ENCODE measurements around the gene TDRD12.
"Not testable (repeated sequence)": the region's sequence is repeated elsewhere in the genome, so short reads cannot be mapped to it uniquely, and the experiment has no call there.

The TDRD12 gene

DNA sequence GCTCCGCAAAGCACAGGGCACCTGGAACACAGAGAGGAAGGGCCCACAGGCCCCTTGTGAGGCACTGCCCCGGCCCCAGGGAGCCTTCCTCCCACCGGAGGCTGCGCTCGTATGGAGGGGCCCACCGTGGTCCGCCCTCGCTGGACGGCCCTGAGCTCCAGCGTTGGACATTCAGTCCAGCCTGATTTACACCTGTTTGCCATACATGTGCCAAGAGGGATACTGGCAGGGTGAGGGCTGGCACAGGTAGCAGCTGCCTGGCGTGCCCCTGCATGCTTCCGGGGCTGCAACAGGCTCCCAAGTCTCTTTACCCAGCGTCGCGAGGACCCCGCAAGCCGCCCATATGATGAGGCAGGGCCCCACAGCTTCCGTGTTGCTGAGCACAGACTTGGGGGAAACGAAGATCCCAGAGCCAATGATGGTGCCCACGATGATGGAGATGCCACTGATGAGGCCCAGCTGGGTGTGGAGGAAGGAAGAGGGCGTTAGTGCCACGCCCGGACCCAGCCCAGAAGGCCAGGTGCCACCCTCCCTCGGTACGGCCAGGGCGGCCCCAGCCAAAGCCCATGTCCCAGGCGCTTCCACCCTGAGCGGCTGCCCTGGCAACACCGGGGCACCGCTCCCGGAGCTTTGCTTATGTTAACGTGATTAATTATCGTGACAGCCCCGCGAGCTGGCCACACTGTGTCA lies 144.9 kb downstream of the TDRD12 start:
- no peak for DNase-seq (ENCODE audit: low read depth)
- TF ChIP-seq, protein P1, sequence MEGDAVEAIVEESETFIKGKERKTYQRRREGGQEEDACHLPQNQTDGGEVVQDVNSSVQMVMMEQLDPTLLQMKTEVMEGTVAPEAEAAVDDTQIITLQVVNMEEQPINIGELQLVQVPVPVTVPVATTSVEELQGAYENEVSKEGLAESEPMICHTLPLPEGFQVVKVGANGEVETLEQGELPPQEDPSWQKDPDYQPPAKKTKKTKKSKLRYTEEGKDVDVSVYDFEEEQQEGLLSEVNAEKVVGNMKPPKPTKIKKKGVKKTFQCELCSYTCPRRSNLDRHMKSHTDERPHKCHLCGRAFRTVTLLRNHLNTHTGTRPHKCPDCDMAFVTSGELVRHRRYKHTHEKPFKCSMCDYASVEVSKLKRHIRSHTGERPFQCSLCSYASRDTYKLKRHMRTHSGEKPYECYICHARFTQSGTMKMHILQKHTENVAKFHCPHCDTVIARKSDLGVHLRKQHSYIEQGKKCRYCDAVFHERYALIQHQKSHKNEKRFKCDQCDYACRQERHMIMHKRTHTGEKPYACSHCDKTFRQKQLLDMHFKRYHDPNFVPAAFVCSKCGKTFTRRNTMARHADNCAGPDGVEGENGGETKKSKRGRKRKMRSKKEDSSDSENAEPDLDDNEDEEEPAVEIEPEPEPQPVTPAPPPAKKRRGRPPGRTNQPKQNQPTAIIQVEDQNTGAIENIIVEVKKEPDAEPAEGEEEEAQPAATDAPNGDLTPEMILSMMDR (IDR thresholded peaks at IDR 0.05; ENCODE audit: control insufficient read depth, insufficient read depth, low read depth, low read length, missing control alignments): no peak
- no peak overlapping the region for H3K4me3 ChIP-seq (ENCODE audit: control insufficient read depth, low read depth, low read length)

DNA sequence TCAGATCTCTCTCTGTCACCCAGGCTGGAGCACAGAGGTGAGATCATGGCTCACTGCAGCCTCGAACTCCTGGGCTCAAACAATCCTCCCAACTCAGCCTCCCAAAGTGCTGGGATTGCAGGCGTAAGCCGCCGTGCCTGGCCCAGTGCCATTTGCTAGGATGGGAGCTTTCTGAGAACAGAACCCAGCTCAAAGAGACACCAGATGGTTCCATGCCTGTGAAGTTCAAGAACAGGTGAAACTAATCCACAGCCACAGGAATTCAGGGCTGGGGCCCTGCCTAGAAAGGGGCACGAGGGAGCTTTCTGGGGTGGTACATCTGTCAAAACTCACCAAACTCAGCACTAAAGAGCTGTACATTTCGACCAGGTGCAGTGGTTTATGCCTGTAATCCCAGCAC lies 145.8 kb downstream of the TDRD12 start:
- TF ChIP-seq, protein P1 (IDR thresholded peaks at IDR 0.05; ENCODE audit: control insufficient read depth, insufficient read depth, low read depth, low read length, missing control alignments): no peak
- DNase-seq (ENCODE audit: low read depth): no peak

DNA sequence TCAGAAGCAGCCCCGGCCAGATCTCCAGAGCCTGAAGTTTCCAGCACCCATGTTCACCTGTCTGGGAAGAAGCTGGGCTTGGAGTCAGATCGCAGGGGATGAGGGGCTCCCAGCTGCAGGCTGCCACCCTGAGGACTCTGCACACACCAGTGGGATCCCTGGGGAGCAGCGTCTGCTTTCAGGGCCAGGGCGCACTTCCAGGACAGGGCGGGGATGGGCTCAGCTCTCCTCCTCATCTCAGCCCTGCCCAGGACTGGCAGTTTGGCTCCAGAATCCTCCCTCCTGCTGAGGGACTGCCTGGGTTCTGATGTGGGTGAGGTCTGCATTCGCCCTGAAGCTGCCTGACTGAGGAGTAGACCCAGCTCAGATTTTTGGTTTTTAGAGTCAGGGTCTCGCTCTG lies 146.5 kb downstream of the TDRD12 start:
- DNase-seq (ENCODE audit: low read depth): no peak
- TF ChIP-seq, protein P1 (IDR thresholded peaks at IDR 0.05; ENCODE audit: control insufficient read depth, insufficient read depth, low read depth, low read length, missing control alignments): no peak

More for the DNA sequence above, 145.8 kb downstream of the TDRD12 start:
- H3K4me3 ChIP-seq (ENCODE audit: control insufficient read depth, low read depth, low read length): no peak overlapping the region

DNA sequence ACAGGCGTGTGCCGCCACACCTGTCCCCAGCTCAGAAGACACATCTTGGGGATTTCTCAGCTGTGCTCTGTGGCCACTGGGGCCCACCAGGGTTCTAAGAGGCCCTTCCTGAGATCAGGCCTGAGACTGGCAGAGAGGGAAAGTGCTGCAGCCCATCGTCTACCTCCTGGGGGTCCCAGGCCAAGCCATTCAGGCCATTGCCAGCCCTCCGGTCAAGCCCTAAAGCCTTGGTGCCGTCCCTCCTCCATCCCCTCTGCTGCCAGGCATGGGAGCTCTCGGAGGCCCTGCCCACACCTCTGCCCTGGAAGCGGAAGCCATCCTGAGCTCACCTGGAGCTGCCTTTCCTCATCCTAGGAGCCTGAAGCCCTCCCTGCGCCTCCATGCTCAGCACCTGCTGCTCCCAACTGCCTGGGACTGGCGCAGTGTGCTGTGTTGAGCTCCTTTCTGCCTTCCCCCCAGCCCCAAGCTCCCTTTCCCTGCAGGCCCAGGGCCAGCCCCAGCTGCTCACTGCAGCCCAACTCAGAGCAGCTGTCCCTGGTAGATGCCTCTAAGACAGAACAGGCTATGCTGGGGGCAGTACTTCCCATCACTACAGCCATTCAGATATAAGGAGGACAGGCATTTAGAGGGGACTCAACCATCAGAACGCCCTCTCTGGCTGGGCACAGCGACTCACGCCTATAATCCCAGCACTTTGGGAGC lies 147.1 kb downstream of the TDRD12 start:
- no peak overlapping the region for H3K4me3 ChIP-seq (ENCODE audit: control insufficient read depth, low read depth, low read length)
- no peak for DNase-seq (ENCODE audit: low read depth)
- TF ChIP-seq, protein P1 (IDR thresholded peaks at IDR 0.05; ENCODE audit: control insufficient read depth, insufficient read depth, low read depth, low read length, missing control alignments): no peak

More for the DNA sequence above, 146.5 kb downstream of the TDRD12 start:
- H3K4me3 ChIP-seq (ENCODE audit: control insufficient read depth, low read depth, low read length): no peak overlapping the region

DNA sequence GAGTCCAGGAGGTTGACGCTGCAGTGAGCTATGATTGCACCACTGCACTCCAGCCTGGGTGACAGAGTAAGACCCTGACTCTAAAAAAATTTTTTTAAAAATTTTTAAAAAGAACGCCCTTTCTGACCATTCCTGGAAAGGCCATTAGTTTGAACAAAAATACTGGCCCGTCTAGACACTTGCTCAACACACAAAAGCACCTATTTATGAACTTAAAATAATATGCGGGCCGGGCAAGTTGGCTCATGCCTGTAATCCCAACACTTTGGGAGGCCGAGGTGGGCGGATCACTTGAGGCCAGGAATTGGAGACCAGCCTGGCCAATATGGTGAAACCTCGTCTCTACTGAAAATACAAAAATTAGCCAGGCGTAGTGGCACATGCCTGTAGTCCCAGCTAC lies 147.9 kb downstream of the TDRD12 start:
- H3K4me3 ChIP-seq (ENCODE audit: control insufficient read depth, low read depth, low read length); DNase-seq (ENCODE audit: low read depth): not testable (repeated sequence)

DNA sequence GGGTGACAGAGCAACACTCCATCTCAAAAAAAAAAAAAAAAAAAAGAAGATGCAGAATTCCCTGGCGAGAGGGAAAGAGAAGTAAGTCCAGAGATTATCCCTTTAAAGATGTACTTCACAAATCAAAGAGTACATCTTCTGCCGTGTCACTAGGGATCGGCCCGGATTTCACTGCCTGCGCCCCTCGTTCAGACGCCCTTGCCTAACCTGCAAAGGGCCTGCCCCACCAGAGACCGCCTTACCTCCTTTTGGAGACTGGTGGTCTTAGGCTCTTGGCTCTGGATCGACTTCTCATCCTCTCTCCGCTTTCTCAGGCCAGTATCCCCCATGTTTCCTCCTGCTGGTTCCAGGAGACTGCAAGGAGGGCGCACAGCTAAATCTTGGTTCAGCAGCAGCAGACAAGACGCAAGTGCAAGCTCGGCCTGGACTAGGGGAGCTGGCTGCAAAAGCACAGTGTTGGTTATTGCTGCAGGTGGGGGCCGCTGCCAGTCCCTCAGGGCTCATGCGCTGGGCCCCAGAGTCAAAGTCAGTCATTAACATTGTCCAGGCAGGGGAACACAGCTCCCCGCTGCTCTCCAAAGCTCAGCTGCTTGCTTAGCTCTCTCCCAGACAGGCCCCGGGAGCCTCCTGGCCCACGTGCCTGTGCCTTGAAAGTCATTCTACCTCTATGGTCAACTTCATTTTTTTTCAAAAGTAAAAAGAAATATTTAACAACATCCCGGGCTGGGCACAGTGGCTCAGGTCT lies 148.8 kb downstream of the TDRD12 start:
- DNase-seq (ENCODE audit: low read depth): no peak
- TF ChIP-seq, protein P1 (IDR thresholded peaks at IDR 0.05; ENCODE audit: control insufficient read depth, insufficient read depth, low read depth, low read length, missing control alignments): no peak
- no peak overlapping the region for H3K4me3 ChIP-seq (ENCODE audit: control insufficient read depth, low read depth, low read length)

All from AG09309 (cell line).